ENCODE results near the gene MYOZ2. TPM values are rescaled to one million over a fixed set of nuclear protein-coding genes. Genes with fewer than 3 reads are reported as not detected.

The MYOZ2 gene
- total and polyA plus RNA-seq, 2 donors from 2014 or later: 0.19 to 0.77 TPM

DNA sequence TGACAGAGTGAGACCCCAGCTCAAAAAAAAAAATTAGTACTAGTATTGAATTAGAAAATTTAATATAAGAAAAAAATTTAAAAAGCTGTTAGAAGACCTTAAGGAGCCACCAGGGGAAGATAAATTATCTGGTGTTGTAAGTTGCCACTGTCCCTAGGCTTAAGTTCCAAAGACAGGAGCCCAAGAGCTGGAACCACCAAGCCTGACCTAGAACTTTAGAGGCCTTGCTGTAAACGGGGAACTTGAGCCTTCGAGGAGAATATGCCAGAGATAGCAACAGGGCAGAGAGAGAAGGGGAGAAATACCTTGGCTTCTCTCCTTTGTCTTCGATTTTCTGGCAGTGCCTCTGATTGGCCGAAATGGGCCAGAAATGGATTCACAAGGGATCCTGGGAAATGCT is 85.8 kb downstream of the MYOZ2 start:
- intact Hi-C loops (cut with DNase I): no loop called here
- Histone ChIP-seq H3K27ac (ENCODE audit: low read depth in 2 of 2, low read length in 2 of 2) (no peak overlapping the region), H3K27me3 (ENCODE audit: control insufficient read depth, insufficient read depth, low read length) (no peaks in the 10 kb centered on the region), H3K36me3 (ENCODE audit: control insufficient read depth in 2 of 3, insufficient read depth in 3 of 3, low read length in 3 of 3) (peaks cover 0 to 14% (median 2%) of the 10 kb centered on the region in 3 donors), H3K4me1 (ENCODE audit: control insufficient read depth in 2 of 3, insufficient read depth in 2 of 3, low read depth in 1 of 3, low read length in 3 of 3) (no peaks in the 10 kb centered on the region), H3K9me3 (ENCODE audit: control insufficient read depth in 2 of 3, insufficient read depth in 1 of 3, low read length in 3 of 3) (no peaks in the 10 kb centered on the region), H3K9ac (ENCODE audit: low read length in 3 of 3) (no peak overlapping the region), H3K4me3 (ENCODE audit: low read length in 3 of 3) (no peak overlapping the region)
- FAIRE-seq (no peak), DNase-seq (no peak)
- TF ChIP-seq, protein P1, sequence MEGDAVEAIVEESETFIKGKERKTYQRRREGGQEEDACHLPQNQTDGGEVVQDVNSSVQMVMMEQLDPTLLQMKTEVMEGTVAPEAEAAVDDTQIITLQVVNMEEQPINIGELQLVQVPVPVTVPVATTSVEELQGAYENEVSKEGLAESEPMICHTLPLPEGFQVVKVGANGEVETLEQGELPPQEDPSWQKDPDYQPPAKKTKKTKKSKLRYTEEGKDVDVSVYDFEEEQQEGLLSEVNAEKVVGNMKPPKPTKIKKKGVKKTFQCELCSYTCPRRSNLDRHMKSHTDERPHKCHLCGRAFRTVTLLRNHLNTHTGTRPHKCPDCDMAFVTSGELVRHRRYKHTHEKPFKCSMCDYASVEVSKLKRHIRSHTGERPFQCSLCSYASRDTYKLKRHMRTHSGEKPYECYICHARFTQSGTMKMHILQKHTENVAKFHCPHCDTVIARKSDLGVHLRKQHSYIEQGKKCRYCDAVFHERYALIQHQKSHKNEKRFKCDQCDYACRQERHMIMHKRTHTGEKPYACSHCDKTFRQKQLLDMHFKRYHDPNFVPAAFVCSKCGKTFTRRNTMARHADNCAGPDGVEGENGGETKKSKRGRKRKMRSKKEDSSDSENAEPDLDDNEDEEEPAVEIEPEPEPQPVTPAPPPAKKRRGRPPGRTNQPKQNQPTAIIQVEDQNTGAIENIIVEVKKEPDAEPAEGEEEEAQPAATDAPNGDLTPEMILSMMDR (IDR thresholded peaks at IDR 0.05; ENCODE audit: borderline replicate concordance, extremely low read depth, insufficient read depth): no peak

DNA sequence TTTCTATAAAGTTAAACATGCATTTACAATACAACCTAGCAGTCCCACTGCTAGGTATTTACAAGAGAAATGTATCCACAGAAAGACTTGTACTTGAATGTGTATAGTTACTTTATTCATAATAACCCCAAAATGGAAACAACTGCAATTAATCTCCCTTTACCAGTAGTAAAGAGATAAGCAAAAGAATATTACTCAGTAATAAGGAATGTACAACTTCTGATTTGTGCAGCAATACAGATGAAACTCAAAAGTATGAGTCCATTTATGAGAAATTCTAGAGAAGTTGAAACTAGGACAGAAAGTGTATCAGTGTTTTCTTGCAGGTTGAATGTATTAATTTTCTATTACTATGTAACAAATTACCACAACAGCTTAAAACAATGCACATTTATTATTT is 92.1 kb downstream of the MYOZ2 start:
- DNase-seq (no peak), FAIRE-seq (no peak)
- Histone ChIP-seq H3K9ac (ENCODE audit: low read length in 3 of 3) (no peak overlapping the region), H3K27me3 (ENCODE audit: control insufficient read depth, insufficient read depth, low read length) (no peaks in the 10 kb centered on the region), H3K36me3 (ENCODE audit: control insufficient read depth in 2 of 3, insufficient read depth in 3 of 3, low read length in 3 of 3) (peaks cover 0 to 4% (median 0%) of the 10 kb centered on the region in 3 donors), H3K27ac (ENCODE audit: low read depth in 2 of 2, low read length in 2 of 2) (no peak overlapping the region), H3K9me3 (ENCODE audit: control insufficient read depth in 2 of 3, insufficient read depth in 1 of 3, low read length in 3 of 3) (no peaks in the 10 kb centered on the region), H3K4me3 (ENCODE audit: low read length in 3 of 3) (no peak overlapping the region), H3K4me1 (ENCODE audit: control insufficient read depth in 2 of 3, insufficient read depth in 2 of 3, low read depth in 1 of 3, low read length in 3 of 3) (no peaks in the 10 kb centered on the region)
- intact Hi-C loops (cut with DNase I): no loop called here
- TF ChIP-seq, protein P1 (IDR thresholded peaks at IDR 0.05; ENCODE audit: borderline replicate concordance, extremely low read depth, insufficient read depth): no peak

DNA sequence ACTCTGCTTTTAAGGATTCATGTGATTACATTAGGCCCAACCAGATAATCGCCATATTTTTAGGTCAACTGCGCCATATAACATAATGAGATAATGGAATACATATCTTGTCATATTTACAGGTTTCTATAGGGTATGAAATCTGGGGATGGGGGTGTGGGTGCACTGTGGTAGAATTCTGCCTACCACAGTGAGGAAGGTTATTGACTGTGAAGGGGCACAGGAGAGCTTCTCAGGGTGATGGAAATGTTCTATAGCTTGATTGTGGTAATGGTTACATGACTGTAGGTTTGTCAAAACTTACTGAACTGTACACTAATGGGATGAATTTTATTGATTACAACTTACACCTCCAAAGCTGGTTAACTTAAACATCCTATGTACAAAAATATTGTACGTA is 92.8 kb downstream of the MYOZ2 start:
- FAIRE-seq (no peak), DNase-seq (no peak)
- TF ChIP-seq, protein P1 (IDR thresholded peaks at IDR 0.05; ENCODE audit: borderline replicate concordance, extremely low read depth, insufficient read depth): no peak
- H3K27ac ChIP-seq (ENCODE audit: low read depth in 2 of 2, low read length in 2 of 2): no peak overlapping the region
- intact Hi-C loops (cut with DNase I): no loop called here
- no peak overlapping the region for H3K9ac ChIP-seq (ENCODE audit: low read length in 3 of 3)
- peaks cover 0 to under 1% (median 0%) of the 10 kb centered on the region in 3 donors for H3K4me1 ChIP-seq (ENCODE audit: control insufficient read depth in 2 of 3, insufficient read depth in 2 of 3, low read depth in 1 of 3, low read length in 3 of 3)
- no peaks in the 10 kb centered on the region for H3K27me3 ChIP-seq (ENCODE audit: control insufficient read depth, insufficient read depth, low read length)
- H3K9me3 ChIP-seq (ENCODE audit: control insufficient read depth in 2 of 3, insufficient read depth in 1 of 3, low read length in 3 of 3): no peaks in the 10 kb centered on the region
- peaks cover 0 to 4% (median 0%) of the 10 kb centered on the region in 3 donors for H3K36me3 ChIP-seq (ENCODE audit: control insufficient read depth in 2 of 3, insufficient read depth in 3 of 3, low read length in 3 of 3)
- no peak overlapping the region for H3K4me3 ChIP-seq (ENCODE audit: low read length in 3 of 3)
